ENCODE data around the gene PRSS2. TPM values are rescaled to one million over a fixed set of nuclear protein-coding genes. Genes with fewer than 3 reads are reported as not detected.
"Not testable (repeated sequence)": the region's sequence is repeated elsewhere in the genome, so short reads cannot be mapped to it uniquely, and the experiment has no call there.

The PRSS2 gene
- total RNA-seq, 2 experiments from 2014 or later, result not detected

- intact Hi-C loops (cut with micrococcal nuclease), result no loop called here
- Mint-ChIP-seq H3K4me3 (no peak overlapping the region), H3K36me3 (ENCODE audit: low read depth) (no peaks in the 10 kb centered on the region), H3K9me3 (no peaks in the 10 kb centered on the region), H3K27me3 (no peaks in the 10 kb centered on the region), H3K4me1 (ENCODE audit: low read depth) (peaks cover 2% of the 10 kb centered on the region), H3K27ac (no peak overlapping the region)
- ChIA-PET POLR2A (no interaction called here), CTCF (no interaction called here)
- DNase-seq, result no peak
- no peak for TF ChIP-seq CTCF (IDR thresholded peaks at IDR 0.05)
- ATAC-seq, result no peak
These were observed 3.3 kb upstream of the PRSS2 start for GRCh38 chr7:142767451-142767850.

GRCh38 chr7:142767861-142768260 lies 2.9 kb upstream of the PRSS2 start:
- no peaks in the 10 kb centered on the region for H3K36me3 Mint-ChIP-seq (ENCODE audit: low read depth)

GRCh38 chr7:142768885-142769284 lies 1.9 kb upstream of the PRSS2 start:
- ATAC-seq; H3K27ac Mint-ChIP-seq; H3K27me3 Mint-ChIP-seq; H3K4me1 Mint-ChIP-seq (ENCODE audit: low read depth); H3K4me3 Mint-ChIP-seq; POLR2A ChIA-PET; intact Hi-C loops (cut with micrococcal nuclease); DNase-seq; H3K9me3 Mint-ChIP-seq; H3K36me3 Mint-ChIP-seq (ENCODE audit: low read depth): not testable (repeated sequence)
- CTCF ChIA-PET, result interaction anchor here (0.9 kb wide), 1 partner anchor 111 kb away, joined by 3 read pairs; no protein-coding TSS in a partner anchor

More at GRCh38 chr7:142767861-142768260, 2.9 kb upstream of the PRSS2 start:
- no peak overlapping the region for H3K4me3 Mint-ChIP-seq
- intact Hi-C loops (cut with micrococcal nuclease), result no loop called here
- H3K4me1 Mint-ChIP-seq (ENCODE audit: low read depth), result peaks cover 2% of the 10 kb centered on the region
- ATAC-seq (no peak), DNase-seq (no peak)
- no peak overlapping the region for H3K27ac Mint-ChIP-seq
- no peaks in the 10 kb centered on the region for H3K27me3 Mint-ChIP-seq
- no peaks in the 10 kb centered on the region for H3K9me3 Mint-ChIP-seq
- ChIA-PET CTCF (interaction anchor here (0.9 kb wide), 1 partner anchor 110 kb away, joined by 3 read pairs; no protein-coding TSS in a partner anchor), POLR2A (no interaction called here)
- TF ChIP-seq CTCF (IDR thresholded peaks at IDR 0.05), result no peak

GRCh38 chr7:142771353-142771723 lies 568 bp downstream of the PRSS2 start:
- ATAC-seq, result peak; percentile 17
- H3K27me3 Mint-ChIP-seq, result no peaks in the 10 kb centered on the region
- intact Hi-C loops (cut with micrococcal nuclease), result no loop called here
- no peaks in the 10 kb centered on the region for H3K36me3 Mint-ChIP-seq (ENCODE audit: low read depth)
- H3K27ac Mint-ChIP-seq, result no peak overlapping the region
- CTCF ChIA-PET, result interaction anchor here (1.0 kb wide), 1 partner anchor 141 kb away, joined by 3 read pairs; no protein-coding TSS in a partner anchor
- POLR2A ChIA-PET, result interaction anchor here (1.4 kb wide), 1 partner anchor 38 kb away, joined by 3 read pairs; no protein-coding TSS in a partner anchor
- DNase-seq, result no peak
- peaks cover 2% of the 10 kb centered on the region for H3K4me1 Mint-ChIP-seq (ENCODE audit: low read depth)
- TF ChIP-seq CTCF (IDR thresholded peaks at IDR 0.05), result no peak
- no peaks in the 10 kb centered on the region for H3K9me3 Mint-ChIP-seq
- H3K4me3 Mint-ChIP-seq, result no peak overlapping the region

- ATAC-seq, result no peak
- TF ChIP-seq CTCF (IDR thresholded peaks at IDR 0.05), result no peak
- Mint-ChIP-seq H3K36me3 (ENCODE audit: low read depth) (no peaks in the 10 kb centered on the region), H3K4me1 (ENCODE audit: low read depth) (peaks cover 2% of the 10 kb centered on the region), H3K27me3 (no peaks in the 10 kb centered on the region), H3K9me3 (no peaks in the 10 kb centered on the region), H3K4me3 (no peak overlapping the region), H3K27ac (no peak overlapping the region)
- ChIA-PET CTCF (interaction anchor here (1.0 kb wide), 1 partner anchor 142 kb away, joined by 3 read pairs; no protein-coding TSS in a partner anchor), POLR2A (interaction anchor here (1.4 kb wide), 1 partner anchor 38 kb away, joined by 3 read pairs; no protein-coding TSS in a partner anchor)
- no peak for DNase-seq
- intact Hi-C loops (cut with micrococcal nuclease), result no loop called here
These were observed 1.3 kb downstream of the PRSS2 start for GRCh38 chr7:142772051-142772450.
